Measurements from ENCODE around the gene ITPR2. TPM values are rescaled to one million over a fixed set of nuclear protein-coding genes. Genes with fewer than 3 reads are reported as not detected.
"Not testable (repeated sequence)": the region's sequence is repeated elsewhere in the genome, so short reads cannot be mapped to it uniquely, and the experiment has no call there.

The ITPR2 gene
- total RNA-seq, 1 experiment from 2014 or later: 16.5 TPM

DNA sequence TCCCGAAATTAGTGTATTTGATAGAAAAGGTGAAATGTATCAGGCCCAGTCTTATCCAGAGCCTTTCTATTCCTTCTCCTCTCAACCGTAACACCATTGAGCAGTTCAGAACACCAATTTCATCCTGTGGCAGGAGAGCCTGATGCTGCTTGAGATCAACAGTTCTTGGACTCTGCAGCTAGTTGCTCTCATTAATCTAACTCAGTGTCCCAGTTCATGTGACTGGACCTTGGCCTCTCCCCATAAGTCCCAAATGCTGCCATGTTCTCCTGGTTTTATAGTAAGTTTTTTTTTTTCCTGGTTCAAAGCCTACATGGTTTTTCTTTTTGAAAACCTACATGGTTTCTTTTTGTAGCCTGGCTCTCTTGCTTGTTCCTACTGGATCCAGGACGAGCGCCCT, 293.9 kb downstream of the ITPR2 start:
- no peak for DNase-seq (ENCODE audit: low read depth)
- in situ Hi-C loops (cut with HindIII; ENCODE audit: low pct_unique_long_range_greater_than_20kb, low sequenced_read_pairs): no loop called here

DNA sequence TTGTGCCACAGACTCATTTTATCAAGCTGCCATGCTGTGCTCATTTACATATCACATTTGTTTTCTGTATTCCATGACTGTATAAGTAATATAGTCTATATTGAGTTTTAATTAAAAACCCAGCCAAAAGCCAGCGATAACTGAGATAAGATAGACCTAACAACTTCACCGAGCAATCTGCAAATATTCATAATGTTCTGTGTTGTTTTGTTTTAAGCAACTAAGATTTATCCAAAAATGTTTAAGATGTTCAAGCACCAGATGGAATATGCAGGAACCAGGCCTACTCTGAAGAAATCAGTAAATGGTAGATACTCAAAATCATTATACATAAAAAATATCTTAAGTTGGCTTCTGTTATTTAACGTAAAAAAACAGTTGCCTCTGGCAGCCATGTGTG, 295.3 kb downstream of the ITPR2 start:
- DNase-seq (ENCODE audit: low read depth): no peak
- in situ Hi-C loops (cut with HindIII; ENCODE audit: low pct_unique_long_range_greater_than_20kb, low sequenced_read_pairs): no loop called here

DNA sequence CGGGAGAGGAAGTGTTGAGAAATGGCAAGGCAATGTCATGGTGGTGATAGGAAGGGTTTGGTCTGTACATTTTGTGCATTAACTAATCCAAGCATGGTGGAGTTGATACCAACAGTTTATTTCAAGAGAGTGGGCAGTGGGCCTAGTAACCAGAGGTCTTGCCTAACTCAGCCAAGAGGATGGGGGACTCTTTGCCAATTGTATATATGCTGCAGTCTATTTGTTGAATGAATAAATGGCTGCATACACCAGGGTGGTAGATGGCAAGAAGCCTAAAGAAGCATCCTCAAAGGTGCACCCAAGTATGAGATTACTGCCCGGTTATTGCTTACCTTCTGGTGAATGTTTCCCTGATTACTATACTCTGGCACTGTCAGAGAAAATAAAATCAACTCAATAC, 295.9 kb downstream of the ITPR2 start:
- in situ Hi-C loops (cut with HindIII; ENCODE audit: low pct_unique_long_range_greater_than_20kb, low sequenced_read_pairs): no loop called here
- no peak for DNase-seq (ENCODE audit: low read depth)

- in situ Hi-C loops (cut with HindIII; ENCODE audit: low pct_unique_long_range_greater_than_20kb, low sequenced_read_pairs): no loop called here
- DNase-seq (ENCODE audit: low read depth): no peak
Measured at GRCh38 chr12:26535826-26536225, 297.2 kb downstream of the ITPR2 start.

DNA sequence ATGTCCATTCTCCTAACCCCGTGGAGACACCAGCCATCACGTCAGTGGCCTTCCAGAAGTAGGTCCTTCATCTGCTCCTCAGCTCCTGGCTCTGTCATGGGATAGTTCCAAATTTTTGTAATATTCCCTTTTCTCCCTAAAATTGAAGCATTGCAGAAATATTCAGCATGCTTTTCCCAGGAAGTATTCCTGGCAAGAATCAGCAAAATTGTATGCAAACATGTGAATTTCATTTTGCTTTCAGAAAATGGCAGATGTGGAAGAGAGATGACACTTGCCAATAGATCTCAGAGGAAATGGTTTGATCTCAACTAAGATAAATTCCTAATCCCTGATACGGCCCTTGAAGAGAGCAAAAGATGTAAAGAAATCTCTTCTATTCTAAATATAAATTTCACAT, 298.9 kb downstream of the ITPR2 start:
- no peak for DNase-seq (ENCODE audit: low read depth)
- in situ Hi-C loops (cut with HindIII; ENCODE audit: low pct_unique_long_range_greater_than_20kb, low sequenced_read_pairs): no loop called here

DNA sequence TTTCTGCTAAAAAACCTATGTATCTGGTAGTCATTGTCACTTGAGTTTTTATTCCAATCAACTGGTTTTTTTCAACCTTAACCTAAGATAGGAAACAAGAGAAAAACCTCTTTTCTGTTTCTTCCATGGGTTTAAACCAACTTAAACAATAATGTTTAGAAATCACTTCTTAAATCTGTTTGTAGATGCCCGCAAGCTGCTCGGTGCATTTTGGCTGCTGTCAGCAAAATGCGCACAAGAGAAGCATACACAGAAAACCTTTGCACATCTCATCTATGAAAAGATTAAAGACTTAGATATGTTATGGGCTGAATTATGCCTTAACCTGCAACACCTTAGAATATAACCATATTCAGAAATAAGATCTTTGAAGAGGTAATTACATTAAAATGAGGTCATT, 299.8 kb downstream of the ITPR2 start:
- no peak for DNase-seq (ENCODE audit: low read depth)
- in situ Hi-C loops (cut with HindIII; ENCODE audit: low pct_unique_long_range_greater_than_20kb, low sequenced_read_pairs): no loop called here

- DNase-seq (ENCODE audit: low read depth): no peak
- in situ Hi-C loops (cut with HindIII; ENCODE audit: low pct_unique_long_range_greater_than_20kb, low sequenced_read_pairs): no loop called here
Measured at GRCh38 chr12:26530461-26530860, 302.5 kb downstream of the ITPR2 start.

DNA sequence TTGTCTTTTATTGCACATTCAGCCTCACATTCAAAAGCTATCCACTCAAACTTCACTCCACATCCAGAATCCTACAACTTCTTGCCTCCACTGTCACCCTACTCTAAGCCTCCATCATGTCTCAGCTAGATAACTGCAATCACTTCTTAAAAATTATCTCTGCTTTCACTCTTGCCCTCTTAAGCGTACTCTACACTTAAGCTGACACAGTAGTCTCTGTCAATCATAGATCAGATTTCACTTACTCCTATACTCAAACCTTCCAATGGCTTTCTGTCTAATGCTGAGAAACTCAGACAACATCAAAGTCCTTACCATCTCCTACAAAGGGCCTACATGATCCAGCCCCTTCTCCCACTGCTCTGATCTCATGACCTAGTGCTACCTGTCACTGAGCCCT, 304.1 kb downstream of the ITPR2 start:
- DNase-seq (ENCODE audit: low read depth): no peak
- in situ Hi-C loops (cut with HindIII; ENCODE audit: low pct_unique_long_range_greater_than_20kb, low sequenced_read_pairs): no loop called here

DNA sequence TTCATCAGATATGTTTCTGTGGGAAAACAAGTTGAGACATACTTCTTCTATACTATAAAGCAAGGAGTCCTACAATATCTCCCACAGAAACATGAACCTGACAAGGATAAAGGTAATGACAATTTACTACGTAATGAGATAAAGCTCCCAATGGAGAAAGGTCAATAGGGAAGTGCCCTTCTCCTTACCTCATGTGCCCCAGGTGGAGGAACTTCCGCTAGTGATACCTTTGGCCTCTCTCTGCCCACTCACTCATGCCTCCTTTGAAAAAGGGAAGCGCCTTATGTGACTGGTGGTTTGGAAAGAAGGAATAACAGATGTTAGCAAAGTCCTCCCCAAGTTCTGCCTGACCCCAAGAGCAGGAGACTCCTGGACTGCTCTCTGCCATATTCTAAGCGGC, 305.3 kb downstream of the ITPR2 start:
- no peak for DNase-seq (ENCODE audit: low read depth)
- in situ Hi-C loops (cut with HindIII; ENCODE audit: low pct_unique_long_range_greater_than_20kb, low sequenced_read_pairs): no loop called here

DNA sequence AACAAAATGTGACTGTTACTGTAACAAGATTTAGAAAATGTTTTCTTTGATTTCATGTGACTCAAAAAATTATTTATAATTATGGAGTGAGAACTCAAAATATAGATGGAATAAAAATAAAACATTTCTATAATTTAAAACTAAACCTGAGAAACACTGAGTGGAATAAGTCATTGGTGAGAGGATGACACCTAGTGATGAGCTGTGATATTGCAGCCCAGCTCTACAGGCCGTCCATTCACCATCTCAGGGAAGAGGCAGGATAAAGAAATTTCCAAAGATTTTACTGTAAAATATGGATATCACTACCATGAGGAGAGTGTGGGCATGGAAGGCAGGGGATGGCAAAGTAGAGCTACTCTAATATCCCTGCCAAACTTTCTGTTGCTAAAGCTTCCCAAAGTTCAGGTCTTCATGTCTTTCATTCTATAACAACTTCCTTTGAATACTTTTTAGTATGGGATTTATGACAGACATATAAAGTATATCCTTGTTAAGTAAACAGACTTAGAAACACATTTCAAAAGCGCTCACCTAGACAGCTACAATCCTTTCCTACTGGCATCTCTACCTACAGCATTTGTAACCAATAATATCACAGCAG, 308.0 kb downstream of the ITPR2 start:
- DNase-seq (ENCODE audit: low read depth): peak; percentile 35
- in situ Hi-C loops (cut with HindIII; ENCODE audit: low pct_unique_long_range_greater_than_20kb, low sequenced_read_pairs): no loop called here

DNA sequence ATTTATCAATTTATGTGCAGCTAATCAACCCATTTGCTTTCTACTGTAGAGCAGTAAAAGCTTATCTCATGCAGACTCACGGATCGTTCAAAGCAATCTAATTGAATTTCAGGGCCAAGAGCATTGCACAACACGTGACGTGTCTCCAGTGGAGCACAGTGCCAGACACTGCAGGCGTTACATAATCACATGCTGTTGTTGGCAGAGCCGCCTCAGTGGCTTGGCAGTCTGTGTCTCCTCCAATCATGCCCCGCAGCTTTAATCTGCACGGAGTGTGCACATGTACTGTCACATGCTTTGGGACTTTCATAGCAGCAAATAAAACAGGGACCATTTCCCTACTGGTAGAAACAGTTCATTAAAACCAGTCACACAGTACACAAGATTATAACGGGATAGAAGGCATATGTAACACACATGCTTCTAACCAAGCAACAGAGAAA, 309.3 kb downstream of the ITPR2 start:
- in situ Hi-C loops (cut with HindIII; ENCODE audit: low pct_unique_long_range_greater_than_20kb, low sequenced_read_pairs): no loop called here
- peak; percentile 78 for DNase-seq (ENCODE audit: low read depth)

GRCh38 chr12:26520869-26521268, 312.1 kb downstream of the ITPR2 start:
- no peak for DNase-seq (ENCODE audit: low read depth)
- in situ Hi-C loops (cut with HindIII; ENCODE audit: low pct_unique_long_range_greater_than_20kb, low sequenced_read_pairs): no loop called here

GRCh38 chr12:26520109-26520508, 312.9 kb downstream of the ITPR2 start:
- DNase-seq (ENCODE audit: low read depth): no peak
- in situ Hi-C loops (cut with HindIII; ENCODE audit: low pct_unique_long_range_greater_than_20kb, low sequenced_read_pairs): no loop called here

DNA sequence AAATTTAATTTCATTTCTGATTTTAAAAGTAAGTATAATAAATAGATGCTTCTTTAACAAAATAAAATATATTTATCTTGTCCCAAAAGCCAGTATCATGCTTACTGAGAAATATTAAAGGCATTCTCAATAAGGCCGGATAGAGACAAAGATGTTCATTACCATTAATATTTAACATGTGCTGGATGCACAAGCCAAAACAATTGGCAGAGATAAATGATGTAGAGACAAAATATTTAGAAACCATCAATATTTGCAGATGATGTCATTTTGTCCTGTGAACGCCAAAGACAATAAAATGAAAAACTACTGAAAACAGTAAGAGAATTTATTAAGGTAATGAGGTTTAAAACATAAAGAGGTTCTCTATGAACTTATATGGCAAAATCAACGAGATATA, 313.5 kb downstream of the ITPR2 start:
- no peak for DNase-seq (ENCODE audit: low read depth)
- in situ Hi-C loops (cut with HindIII; ENCODE audit: low pct_unique_long_range_greater_than_20kb, low sequenced_read_pairs): no loop called here

- in situ Hi-C loops (cut with HindIII; ENCODE audit: low pct_unique_long_range_greater_than_20kb, low sequenced_read_pairs); DNase-seq (ENCODE audit: low read depth): not testable (repeated sequence)
Measured at GRCh38 chr12:26517320-26517719, 315.7 kb downstream of the ITPR2 start.

DNA sequence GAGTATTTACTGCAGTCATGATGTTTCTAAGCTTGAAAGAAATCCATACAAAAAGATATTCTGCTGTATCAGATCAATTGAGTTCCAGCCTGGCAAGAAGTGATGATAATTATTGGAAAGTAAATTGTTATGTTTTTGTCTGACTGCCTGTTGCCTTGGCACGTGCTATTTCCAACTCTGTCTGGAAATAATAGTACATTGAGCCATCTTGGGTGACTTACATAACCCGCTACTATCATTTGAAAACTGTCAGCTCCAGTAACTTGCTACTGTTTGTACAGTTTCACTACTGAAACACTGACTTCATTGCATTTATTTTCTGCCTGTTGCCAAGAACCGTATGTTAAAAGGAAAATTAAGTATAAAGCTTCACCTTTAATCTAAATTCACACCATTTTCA, 318.6 kb downstream of the ITPR2 start:
- DNase-seq (ENCODE audit: low read depth): no peak
- in situ Hi-C loops (cut with HindIII; ENCODE audit: low pct_unique_long_range_greater_than_20kb, low sequenced_read_pairs): no loop called here

GRCh38 chr12:26513363-26514043, 319.5 kb downstream of the ITPR2 start:
- in situ Hi-C loops (cut with HindIII; ENCODE audit: low pct_unique_long_range_greater_than_20kb, low sequenced_read_pairs): no loop called here

GRCh38 chr12:26512213-26512612, 320.8 kb downstream of the ITPR2 start:
- in situ Hi-C loops (cut with HindIII; ENCODE audit: low pct_unique_long_range_greater_than_20kb, low sequenced_read_pairs): no loop called here
- DNase-seq (ENCODE audit: low read depth): no peak

More at GRCh38 chr12:26513363-26514043, 319.5 kb downstream of the ITPR2 start:
- DNase-seq (ENCODE audit: low read depth): no peak

GRCh38 chr12:26510354-26510674, 322.7 kb downstream of the ITPR2 start:
- in situ Hi-C loops (cut with HindIII; ENCODE audit: low pct_unique_long_range_greater_than_20kb, low sequenced_read_pairs): no loop called here

DNA sequence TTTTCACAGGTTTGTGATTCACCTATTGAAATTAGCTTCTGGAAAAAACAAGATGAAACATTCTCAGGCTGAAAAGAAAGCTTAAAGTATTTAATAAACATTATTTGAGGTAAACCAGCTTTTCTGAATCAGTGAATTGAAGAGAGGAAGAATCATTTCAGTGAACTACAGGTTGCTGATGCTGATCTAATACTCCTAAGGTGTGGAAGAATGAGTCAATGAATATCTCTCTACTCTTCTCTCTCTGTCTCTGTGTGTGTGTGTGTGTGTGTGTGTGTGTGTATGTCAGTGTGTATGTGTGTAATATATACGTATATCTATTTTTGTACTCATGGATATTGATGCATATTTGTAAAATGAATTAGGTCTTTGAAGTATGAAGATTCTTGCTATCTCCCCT, 325.4 kb downstream of the ITPR2 start:
- in situ Hi-C loops (cut with HindIII; ENCODE audit: low pct_unique_long_range_greater_than_20kb, low sequenced_read_pairs): no loop called here
- no peak for DNase-seq (ENCODE audit: low read depth)

More at GRCh38 chr12:26510354-26510674, 322.7 kb downstream of the ITPR2 start:
- no peak for DNase-seq (ENCODE audit: low read depth)

All from Caki2 (cell line).